ENCODE results near the gene ESRP2.
A peak's percentile ranks its signal among the peaks of the same experiment; 100 is the strongest.

The ESRP2 gene

DNA sequence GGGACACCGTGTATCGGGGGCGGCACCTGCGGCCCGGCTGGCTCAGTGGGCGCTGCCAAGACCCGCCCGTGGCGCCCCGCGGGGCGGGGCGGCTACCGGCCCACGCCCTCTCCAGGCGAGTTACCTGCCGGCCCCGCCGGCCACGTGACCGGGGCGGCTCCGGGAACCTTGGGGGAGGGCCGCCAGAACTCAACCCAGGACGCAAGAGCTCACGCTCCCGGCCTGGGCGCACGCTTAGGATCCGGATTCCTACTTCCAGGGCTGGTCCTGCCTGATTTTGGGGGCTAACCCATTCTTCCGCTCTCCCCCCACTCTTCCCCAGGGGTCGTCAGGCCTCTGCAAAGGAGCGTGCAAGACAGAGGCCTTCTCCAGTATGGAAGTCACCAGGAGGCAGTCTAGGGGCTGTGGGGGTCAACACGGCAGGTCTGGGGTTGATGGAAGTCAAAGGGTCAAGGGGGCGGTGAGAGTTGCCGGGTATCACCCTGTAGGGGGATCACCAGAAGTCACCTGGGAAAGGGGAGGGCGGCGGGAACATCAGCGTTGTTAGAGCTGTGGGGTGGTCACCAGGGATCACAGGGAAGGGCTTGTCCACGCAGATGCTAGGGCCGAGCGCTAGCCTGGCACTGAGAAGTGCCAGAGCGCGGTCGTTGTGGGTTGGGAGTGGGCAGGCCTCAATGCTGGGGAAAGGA, 354 bp upstream of the ESRP2 start (continued):
- TF ChIP-seq BCL11A (tag by site-specific recombination; IDR thresholded peaks at IDR 0.05; ENCODE audit: low read depth): peak; percentile 65; the same call in 1 of the 2 replicates
- TF ChIP-seq ZNF292 (tag by site-specific recombination; IDR thresholded peaks at IDR 0.05; ENCODE audit: borderline replicate concordance, low read depth): no peak
- peak; percentile 51; the same call in 1 of the 2 replicates for TF ChIP-seq KLF8 (tag by site-specific recombination; IDR thresholded peaks at IDR 0.05)
- TF ChIP-seq ZBTB21 (tag by site-specific recombination; IDR thresholded peaks at IDR 0.05): no peak
- TF ChIP-seq MZF1 (tag by site-specific recombination; IDR thresholded peaks at IDR 0.05; ENCODE audit: borderline replicate concordance): no peak
- TF ChIP-seq ZNF157 (tag by site-specific recombination; IDR thresholded peaks at IDR 0.05): no peak
- no peak for TF ChIP-seq ZNF768 (tag by site-specific recombination; IDR thresholded peaks at IDR 0.05)
- no peak for TF ChIP-seq GLI4 (tag by site-specific recombination; IDR thresholded peaks at IDR 0.05)
- TF ChIP-seq ZNF416 (tag by site-specific recombination; IDR thresholded peaks at IDR 0.05): no peak
- TF ChIP-seq SP2 (tag by site-specific recombination; IDR thresholded peaks at IDR 0.05): peak; percentile 53
- TF ChIP-seq, protein P1, sequence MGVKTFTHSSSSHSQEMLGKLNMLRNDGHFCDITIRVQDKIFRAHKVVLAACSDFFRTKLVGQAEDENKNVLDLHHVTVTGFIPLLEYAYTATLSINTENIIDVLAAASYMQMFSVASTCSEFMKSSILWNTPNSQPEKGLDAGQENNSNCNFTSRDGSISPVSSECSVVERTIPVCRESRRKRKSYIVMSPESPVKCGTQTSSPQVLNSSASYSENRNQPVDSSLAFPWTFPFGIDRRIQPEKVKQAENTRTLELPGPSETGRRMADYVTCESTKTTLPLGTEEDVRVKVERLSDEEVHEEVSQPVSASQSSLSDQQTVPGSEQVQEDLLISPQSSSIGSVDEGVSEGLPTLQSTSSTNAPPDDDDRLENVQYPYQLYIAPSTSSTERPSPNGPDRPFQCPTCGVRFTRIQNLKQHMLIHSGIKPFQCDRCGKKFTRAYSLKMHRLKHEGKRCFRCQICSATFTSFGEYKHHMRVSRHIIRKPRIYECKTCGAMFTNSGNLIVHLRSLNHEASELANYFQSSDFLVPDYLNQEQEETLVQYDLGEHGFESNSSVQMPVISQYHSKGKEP (tag by site-specific recombination; IDR thresholded peaks at IDR 0.05): peak; percentile 32; the same call in 1 of the 2 replicates
- TF ChIP-seq, protein P2, sequence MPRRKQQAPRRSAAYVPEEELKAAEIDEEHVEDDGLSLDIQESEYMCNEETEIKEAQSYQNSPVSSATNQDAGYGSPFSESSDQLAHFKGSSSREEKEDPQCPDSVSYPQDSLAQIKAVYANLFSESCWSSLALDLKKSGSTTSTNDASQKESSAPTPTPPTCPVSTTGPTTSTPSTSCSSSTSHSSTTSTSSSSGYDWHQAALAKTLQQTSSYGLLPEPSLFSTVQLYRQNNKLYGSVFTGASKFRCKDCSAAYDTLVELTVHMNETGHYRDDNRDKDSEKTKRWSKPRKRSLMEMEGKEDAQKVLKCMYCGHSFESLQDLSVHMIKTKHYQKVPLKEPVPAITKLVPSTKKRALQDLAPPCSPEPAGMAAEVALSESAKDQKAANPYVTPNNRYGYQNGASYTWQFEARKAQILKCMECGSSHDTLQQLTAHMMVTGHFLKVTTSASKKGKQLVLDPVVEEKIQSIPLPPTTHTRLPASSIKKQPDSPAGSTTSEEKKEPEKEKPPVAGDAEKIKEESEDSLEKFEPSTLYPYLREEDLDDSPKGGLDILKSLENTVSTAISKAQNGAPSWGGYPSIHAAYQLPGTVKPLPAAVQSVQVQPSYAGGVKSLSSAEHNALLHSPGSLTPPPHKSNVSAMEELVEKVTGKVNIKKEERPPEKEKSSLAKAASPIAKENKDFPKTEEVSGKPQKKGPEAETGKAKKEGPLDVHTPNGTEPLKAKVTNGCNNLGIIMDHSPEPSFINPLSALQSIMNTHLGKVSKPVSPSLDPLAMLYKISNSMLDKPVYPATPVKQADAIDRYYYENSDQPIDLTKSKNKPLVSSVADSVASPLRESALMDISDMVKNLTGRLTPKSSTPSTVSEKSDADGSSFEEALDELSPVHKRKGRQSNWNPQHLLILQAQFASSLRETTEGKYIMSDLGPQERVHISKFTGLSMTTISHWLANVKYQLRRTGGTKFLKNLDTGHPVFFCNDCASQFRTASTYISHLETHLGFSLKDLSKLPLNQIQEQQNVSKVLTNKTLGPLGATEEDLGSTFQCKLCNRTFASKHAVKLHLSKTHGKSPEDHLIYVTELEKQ (tag by site-specific recombination; IDR thresholded peaks at IDR 0.05; ENCODE audit: borderline replicate concordance): no peak
- no peak for TF ChIP-seq ZNF114 (tag by site-specific recombination; IDR thresholded peaks at IDR 0.05)
- TF ChIP-seq, protein P3, sequence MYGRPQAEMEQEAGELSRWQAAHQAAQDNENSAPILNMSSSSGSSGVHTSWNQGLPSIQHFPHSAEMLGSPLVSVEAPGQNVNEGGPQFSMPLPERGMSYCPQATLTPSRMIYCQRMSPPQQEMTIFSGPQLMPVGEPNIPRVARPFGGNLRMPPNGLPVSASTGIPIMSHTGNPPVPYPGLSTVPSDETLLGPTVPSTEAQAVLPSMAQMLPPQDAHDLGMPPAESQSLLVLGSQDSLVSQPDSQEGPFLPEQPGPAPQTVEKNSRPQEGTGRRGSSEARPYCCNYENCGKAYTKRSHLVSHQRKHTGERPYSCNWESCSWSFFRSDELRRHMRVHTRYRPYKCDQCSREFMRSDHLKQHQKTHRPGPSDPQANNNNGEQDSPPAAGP (tag by site-specific recombination; IDR thresholded peaks at IDR 0.05): no peak
- no peak for TF ChIP-seq ZNF510 (tag by site-specific recombination; IDR thresholded peaks at IDR 0.05; ENCODE audit: insufficient replicate concordance)
- no peak for TF ChIP-seq ZNF37A (tag by site-specific recombination; IDR thresholded peaks at IDR 0.05)
- TF ChIP-seq PRDM1 (tag by site-specific recombination; IDR thresholded peaks at IDR 0.05): no peak
- no peak for TF ChIP-seq KLF9 (tag by site-specific recombination; IDR thresholded peaks at IDR 0.05; ENCODE audit: low read depth)
- no peak for TF ChIP-seq ZBTB10 (tag by site-specific recombination; IDR thresholded peaks at IDR 0.05)
- no peak for TF ChIP-seq MYNN (tag by site-specific recombination; IDR thresholded peaks at IDR 0.05; ENCODE audit: borderline replicate concordance)
- TF ChIP-seq MEIS1 (CRISPR knock-in tag; IDR thresholded peaks at IDR 0.05; ENCODE audit: borderline replicate concordance): no peak
- no peak for TF ChIP-seq HIC1 (tag by site-specific recombination; IDR thresholded peaks at IDR 0.05)
- TF ChIP-seq, protein P4, sequence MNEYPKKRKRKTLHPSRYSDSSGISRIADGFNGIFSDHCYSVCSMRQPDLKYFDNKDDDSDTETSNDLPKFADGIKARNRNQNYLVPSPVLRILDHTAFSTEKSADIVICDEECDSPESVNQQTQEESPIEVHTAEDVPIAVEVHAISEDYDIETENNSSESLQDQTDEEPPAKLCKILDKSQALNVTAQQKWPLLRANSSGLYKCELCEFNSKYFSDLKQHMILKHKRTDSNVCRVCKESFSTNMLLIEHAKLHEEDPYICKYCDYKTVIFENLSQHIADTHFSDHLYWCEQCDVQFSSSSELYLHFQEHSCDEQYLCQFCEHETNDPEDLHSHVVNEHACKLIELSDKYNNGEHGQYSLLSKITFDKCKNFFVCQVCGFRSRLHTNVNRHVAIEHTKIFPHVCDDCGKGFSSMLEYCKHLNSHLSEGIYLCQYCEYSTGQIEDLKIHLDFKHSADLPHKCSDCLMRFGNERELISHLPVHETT (tag by site-specific recombination; IDR thresholded peaks at IDR 0.05): no peak
- no peak for TF ChIP-seq ZNF558 (tag by site-specific recombination; IDR thresholded peaks at IDR 0.05)
- TF ChIP-seq ZNF391 (tag by site-specific recombination; IDR thresholded peaks at IDR 0.05; ENCODE audit: borderline replicate concordance, low read depth): no peak
- TF ChIP-seq, protein P5, sequence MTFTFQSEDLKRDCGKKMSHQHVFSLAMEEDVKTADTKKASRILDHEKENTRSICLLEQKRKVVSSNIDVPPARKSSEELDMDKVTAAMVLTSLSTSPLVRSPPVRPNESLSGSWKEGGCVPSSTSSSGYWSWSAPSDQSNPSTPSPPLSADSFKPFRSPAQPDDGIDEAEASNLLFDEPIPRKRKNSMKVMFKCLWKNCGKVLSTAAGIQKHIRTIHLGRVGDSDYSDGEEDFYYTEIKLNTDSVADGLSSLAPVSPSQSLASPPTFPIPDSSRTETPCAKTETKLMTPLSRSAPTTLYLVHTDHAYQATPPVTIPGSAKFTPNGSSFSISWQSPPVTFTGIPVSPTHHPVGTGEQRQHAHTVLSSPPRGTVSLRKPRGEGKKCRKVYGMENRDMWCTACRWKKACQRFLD (tag by site-specific recombination; IDR thresholded peaks at IDR 0.05): no peak

All from HEK293 (cell line).